HepG2 (cell line): ENCODE results near the gene SLC4A5. TPM values are rescaled to one million over a fixed set of nuclear protein-coding genes. Genes with fewer than 3 reads are reported as not detected.

Experiments
- ELF4 ChIP-seq: sonication (generic); formaldehyde crosslinking; IDR thresholded peaks from 2 replicates; pipeline ENCODE4 v1.5.0; 2020; ENCODE audit warnings: missing genetic modification reagents, mild to moderate bottlenecking, moderate library complexity, borderline replicate concordance
- FOXC1 ChIP-seq: sonication (generic); formaldehyde crosslinking; IDR thresholded peaks from 2 replicates; pipeline ENCODE4 v1.8.0; 2022; ENCODE audit warnings: mild to moderate bottlenecking, missing genetic modification reagents, borderline replicate concordance
- FOXO1 ChIP-seq: sonication (generic); formaldehyde crosslinking; IDR thresholded peaks from 2 replicates; pipeline ENCODE4 v1.4.0; 2020; ENCODE audit warnings: missing genetic modification reagents
- HOXA3 ChIP-seq: sonication (generic); formaldehyde crosslinking; IDR thresholded peaks from 2 replicates; pipeline ENCODE4 v1.5.0; 2020; ENCODE audit warnings: missing genetic modification reagents
- KLF16 ChIP-seq, 2 experiments: sonication (generic) in 1 of 2; formaldehyde crosslinking in 1 of 2; IDR thresholded peaks; 2 replicates each; pipeline versions ENCODE4 v1.6.1 to v1.8.0; 2016 to 2023; ENCODE audit warnings: missing genetic modification reagents in 2 of 2, missing compliant biosample characterization in 1 of 2
- KMT2A ChIP-seq: sonication (generic); formaldehyde crosslinking; IDR thresholded peaks from 2 replicates; pipeline ENCODE4 v1.4.0; 2020; ENCODE audit warnings: missing genetic modification reagents
- MBD4 ChIP-seq: IDR thresholded peaks from 2 replicates; pipeline ENCODE4 v1.6.1; 2012; ENCODE audit warnings: low read length, inconsistent platforms, borderline replicate concordance
- NFKBIZ ChIP-seq: IDR thresholded peaks from 2 replicates; pipeline ENCODE4 v1.6.1; 2018; ENCODE audit warnings: missing genetic modification reagents, missing compliant biosample characterization
- RBAK ChIP-seq: sonication (generic); formaldehyde crosslinking; IDR thresholded peaks from 2 replicates; pipeline ENCODE4 v1.5.1; 2020; ENCODE audit warnings: mild to moderate bottlenecking, missing genetic modification reagents
- RFXANK ChIP-seq: IDR thresholded peaks from 2 replicates; pipeline ENCODE4 v1.6.1; 2016
- SETDB1 ChIP-seq: sonication (generic); formaldehyde crosslinking; IDR thresholded peaks from 2 replicates; pipeline ENCODE4 v1.5.1; 2020; ENCODE audit warnings: missing genetic modification reagents, mild to moderate bottlenecking, borderline replicate concordance
- SRSF4 ChIP-seq: fragments of 200-400 bp; formaldehyde crosslinking; IDR thresholded peaks from one replicate; pipeline ENCODE4 v1.6.1; 2018; ENCODE audit warnings: mild to moderate bottlenecking, low read depth, low read length, moderate library complexity; ENCODE audit not compliant: poor library complexity, severe bottlenecking
- THAP7 ChIP-seq: sonication (generic); formaldehyde crosslinking; IDR thresholded peaks from 2 replicates; pipeline ENCODE4 v1.8.1; 2023; ENCODE audit warnings: mild to moderate bottlenecking, missing genetic modification reagents
- XRCC5 ChIP-seq: fragments of 200-400 bp; formaldehyde crosslinking; optimal IDR thresholded peaks from 2 replicates; pipeline ENCODE3; 2017; ENCODE audit warnings: mild to moderate bottlenecking, low read length
- ZBTB33 ChIP-seq: sonication (generic); formaldehyde crosslinking; IDR thresholded peaks from 2 replicates; pipeline ENCODE4 v1.4.0; 2020; ENCODE audit warnings: missing genetic modification reagents
- ZBTB38 ChIP-seq: sonication (generic); formaldehyde crosslinking; IDR thresholded peaks from 2 replicates; pipeline ENCODE4 v1.5.1; 2020; ENCODE audit warnings: mild to moderate bottlenecking, missing genetic modification reagents
- ZFP37 ChIP-seq: sonication (generic); formaldehyde crosslinking; IDR thresholded peaks from 2 replicates; pipeline ENCODE4 v1.4.0; 2020; ENCODE audit warnings: missing genetic modification reagents, borderline replicate concordance
- ZMYM4 ChIP-seq: sonication (generic); formaldehyde crosslinking; IDR thresholded peaks from 2 replicates; pipeline ENCODE4 v1.8.1; 2023; ENCODE audit warnings: mild to moderate bottlenecking, missing genetic modification reagents
- ZNF350 ChIP-seq: sonication (generic); formaldehyde crosslinking; IDR thresholded peaks from 2 replicates; pipeline ENCODE4 v1.4.0; 2020; ENCODE audit warnings: mild to moderate bottlenecking, low read depth, missing genetic modification reagents, borderline replicate concordance
- ZNF549 ChIP-seq: sonication (generic); formaldehyde crosslinking; IDR thresholded peaks from 2 replicates; pipeline ENCODE4 v1.5.0; 2020; ENCODE audit warnings: missing genetic modification reagents
- ZNF747 ChIP-seq: sonication (generic); formaldehyde crosslinking; IDR thresholded peaks from 2 replicates; pipeline ENCODE4 v1.8.1; 2023; ENCODE audit warnings: missing genetic modification reagents, mild to moderate bottlenecking, borderline replicate concordance
- polyA plus RNA-seq, 8 experiments: library from polyadenylated mRNA; depleted of rRNA in 3 of 8; stranded (reverse) in 7 of 8; unstranded in 1 of 8; fragments of >200 nt; fragmentation: Illumina TruSeq in 4 of 8; extraction: Trizol in 4 of 8; gene quantifications; 2 replicates each; pipeline versions ENCODE4 v1.2.1 to v1.2.3, GENCODE V29; 2011 to 2016; ENCODE audit warnings: low read depth in 4 of 8, missing spikeins in 1 of 8, mixed read lengths in 1 of 8; ENCODE audit not compliant: insufficient read depth in 1 of 8
- total RNA-seq, 5 experiments: library from RNA; depleted of rRNA; stranded (reverse); fragments of >200 nt; fragmentation: Illumina TruSeq; extraction: Trizol; gene quantifications; 2 replicates each; pipeline ENCODE4 v1.2.3, GENCODE V29; 2016; ENCODE audit warnings: low read depth in 1 of 5
- TF ChIP-seq, protein P1 (sequence below): sonication (generic); formaldehyde crosslinking; IDR thresholded peaks from 2 replicates; pipeline ENCODE4 v1.8.0; 2022; ENCODE audit warnings: mild to moderate bottlenecking, missing genetic modification reagents, moderate library complexity

Gene SLC4A5
- total and polyA plus RNA-seq, 2 of the 13 experiments (the other 11 are each of a cell fraction or from before 2014, with no cell fraction given) = 0.50 TPM; not detected in 1

DNA sequence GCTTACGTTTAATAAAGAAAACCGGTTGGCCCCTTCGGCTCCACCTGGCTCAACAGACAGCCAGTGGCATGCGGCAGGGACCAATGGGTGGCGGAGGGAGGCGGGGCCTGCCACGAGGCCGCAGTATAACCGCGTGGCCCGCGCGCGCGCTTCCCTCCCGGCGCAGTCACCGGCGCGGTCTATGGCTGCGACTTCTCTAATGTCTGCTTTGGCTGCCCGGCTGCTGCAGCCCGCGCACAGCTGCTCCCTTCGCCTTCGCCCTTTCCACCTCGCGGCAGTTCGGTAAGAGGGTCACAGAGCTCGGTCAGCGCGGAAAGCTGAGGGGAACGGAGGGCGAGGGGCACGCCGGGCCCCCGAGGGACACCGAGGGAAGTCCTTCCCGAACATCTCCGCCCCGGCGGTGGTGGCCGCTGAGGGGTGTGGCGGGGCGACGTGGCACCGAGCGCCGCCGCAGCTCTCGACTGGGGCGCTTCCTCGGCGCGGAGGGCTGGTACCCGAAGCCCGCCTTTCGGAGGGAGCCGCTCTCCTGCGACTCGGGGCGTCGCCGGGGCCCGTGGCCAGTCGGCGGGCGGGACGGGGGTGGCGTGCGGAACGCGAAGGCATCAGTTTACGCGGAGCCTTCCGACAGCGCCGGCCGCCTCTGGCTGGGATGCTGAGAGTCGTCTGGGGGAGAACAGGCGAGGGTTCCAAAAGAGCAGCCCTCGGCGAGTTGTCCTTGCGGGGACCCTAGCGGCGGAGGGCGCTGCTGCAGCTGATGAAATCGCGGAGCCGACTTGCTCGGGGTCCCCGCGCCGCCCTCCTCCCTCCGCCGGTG, 144.5 kb downstream of the SLC4A5 start, which contains the start of gene MTHFD2 (continued):
- TF ChIP-seq KLF16 (CRISPR knock-in tag; IDR thresholded peaks at IDR 0.05) = peak in 1 of 2 experiments; percentile 93; a peak in 3 of 4 replicates
- TF ChIP-seq ZBTB38 (CRISPR knock-in tag) = peak; percentile 67; the same call in 1 of the 2 replicates
- no peak for TF ChIP-seq MBD4
- TF ChIP-seq SETDB1 = peak; percentile 12; the same call in 1 of the 2 replicates
- TF ChIP-seq HOXA3 (CRISPR knock-in tag) = peak; percentile 76
- TF ChIP-seq ZBTB33 (CRISPR knock-in tag) = peak; percentile 21
- TF ChIP-seq NFKBIZ (CRISPR knock-in tag) = peak; percentile 72
- TF ChIP-seq KMT2A (CRISPR knock-in tag) = peak; percentile 18
- TF ChIP-seq RBAK (CRISPR knock-in tag) = no peak
- peak; percentile 76; the same call in 1 of the 2 replicates for TF ChIP-seq ZNF747
- TF ChIP-seq ZFP37 (CRISPR knock-in tag) = peak; percentile 96
- no peak for TF ChIP-seq RFXANK (CRISPR knock-in tag)
- TF ChIP-seq ZNF350 (CRISPR knock-in tag) = peak; percentile 43; the same call in 1 of the 2 replicates
- no peak for TF ChIP-seq SRSF4
- no peak; the same call in 1 of the 2 replicates for TF ChIP-seq ELF4 (CRISPR knock-in tag)
- TF ChIP-seq ZMYM4 = peak; percentile 98
- TF ChIP-seq, protein P1, sequence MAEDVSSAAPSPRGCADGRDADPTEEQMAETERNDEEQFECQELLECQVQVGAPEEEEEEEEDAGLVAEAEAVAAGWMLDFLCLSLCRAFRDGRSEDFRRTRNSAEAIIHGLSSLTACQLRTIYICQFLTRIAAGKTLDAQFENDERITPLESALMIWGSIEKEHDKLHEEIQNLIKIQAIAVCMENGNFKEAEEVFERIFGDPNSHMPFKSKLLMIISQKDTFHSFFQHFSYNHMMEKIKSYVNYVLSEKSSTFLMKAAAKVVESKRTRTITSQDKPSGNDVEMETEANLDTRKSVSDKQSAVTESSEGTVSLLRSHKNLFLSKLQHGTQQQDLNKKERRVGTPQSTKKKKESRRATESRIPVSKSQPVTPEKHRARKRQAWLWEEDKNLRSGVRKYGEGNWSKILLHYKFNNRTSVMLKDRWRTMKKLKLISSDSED (CRISPR knock-in tag) = no peak
- TF ChIP-seq XRCC5 = peak; percentile 91
- peak; percentile 85; the same call in 1 of the 2 replicates for TF ChIP-seq THAP7 (CRISPR knock-in tag)
- TF ChIP-seq ZNF549 = no peak
- TF ChIP-seq FOXO1 = peak; percentile 57; the same call in 1 of the 2 replicates
- TF ChIP-seq FOXC1 (CRISPR knock-in tag) = peak; percentile 94
